Fibroblast of pulmonary artery (primary cell): Measurements from ENCODE around the gene NPVF.

Source experiments
- DNase-seq: peaks from one replicate; pipeline ENCODE4 v3.0.0-alpha.2; 2010; ENCODE audit warnings: low read depth
- H3K4me3 ChIP-seq: replicated peaks from 2 replicates; pipeline ENCODE4 v1.5.1; 2011; ENCODE audit warnings: low read depth, mild to moderate bottlenecking, control low read depth, low read length, moderate library complexity
- CTCF ChIP-seq: IDR thresholded peaks from 2 replicates; pipeline ENCODE4 v1.5.1; 2011; ENCODE audit warnings: mild to moderate bottlenecking, control low read depth, low read length, inconsistent platforms; ENCODE audit errors: missing control alignments

Gene NPVF

DNA sequence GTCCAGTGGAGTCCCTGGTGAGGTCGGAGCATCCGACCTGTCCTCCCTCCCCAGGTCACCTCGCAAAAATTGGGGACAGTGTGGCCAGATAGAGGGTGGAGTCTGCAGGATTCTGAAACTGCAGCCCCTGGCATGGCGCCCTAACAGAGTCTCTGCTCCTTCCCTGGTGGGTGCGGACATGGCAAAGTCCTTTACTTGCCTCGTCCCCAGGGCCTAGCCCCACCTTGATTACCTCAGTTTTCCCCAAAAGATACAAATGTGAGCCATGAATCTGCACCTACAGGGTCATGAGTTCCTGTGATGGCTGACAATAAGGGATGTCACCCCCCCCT, 47.7 kb downstream of the NPVF start:
- DNase-seq, result no peak
- peak overlapping the region; percentile 74 for H3K4me3 ChIP-seq
- TF ChIP-seq CTCF, result no peak

GRCh38 chr7:25179771-25180591, 48.3 kb downstream of the NPVF start:
- peak; percentile 80 for DNase-seq
- peak; percentile 28 for TF ChIP-seq CTCF
- H3K4me3 ChIP-seq, result peak overlapping the region; percentile 74

GRCh38 chr7:25179325-25179724, 49.0 kb downstream of the NPVF start:
- DNase-seq, result no peak
- peak overlapping the region; percentile 74 for H3K4me3 ChIP-seq
- TF ChIP-seq CTCF, result no peak
